ENCODE measurements around the gene MTA3.

- TF ChIP-seq EZH2 (IDR thresholded peaks at IDR 0.05; ENCODE audit: borderline replicate concordance, low read length) (no peak), CTCF (IDR thresholded peaks at IDR 0.05; ENCODE audit: low read length) (no peak)
Observed at GRCh38 chr2:42767899-42768705, 199.7 kb downstream of the MTA3 start.

Data from OCI-LY1 (cell line).